GM21619 (cell line): Measurements from ENCODE around the gene IMPG1.
"Not testable (repeated sequence)": the region's sequence is repeated elsewhere in the genome, so short reads cannot be mapped to it uniquely, and the experiment has no call there.

Experiments
- ATAC-seq: cut with Tn5 transposase; IDR thresholded peaks from one replicate; pipeline ENCODE4 v1.9.1; 2021; ENCODE audit not compliant: unreplicated experiment

The IMPG1 gene

GRCh38 chr6:75947935-75948334 is 124.5 kb downstream of the IMPG1 start:
- ATAC-seq = no peak

GRCh38 chr6:75946146-75946831 is 126.2 kb downstream of the IMPG1 start:
- peak; percentile 53 for ATAC-seq

- no peak for ATAC-seq
Observed at GRCh38 chr6:75943381-75943780, 129.1 kb downstream of the IMPG1 start.

- ATAC-seq = no peak
Observed at GRCh38 chr6:75941509-75941908, 131.0 kb downstream of the IMPG1 start.

GRCh38 chr6:75940564-75940963 is 131.9 kb downstream of the IMPG1 start:
- ATAC-seq = no peak

GRCh38 chr6:75937846-75938245 is 134.6 kb downstream of the IMPG1 start:
- ATAC-seq = no peak

GRCh38 chr6:75936682-75937081 is 135.8 kb downstream of the IMPG1 start:
- ATAC-seq = no peak

GRCh38 chr6:75935473-75935793 is 137.0 kb downstream of the IMPG1 start:
- peak; percentile 1 for ATAC-seq

- ATAC-seq = peak; percentile 70
Observed at GRCh38 chr6:75934643-75935472, 137.6 kb downstream of the IMPG1 start.

- ATAC-seq = no peak
Observed at GRCh38 chr6:75933387-75933975, 139.0 kb downstream of the IMPG1 start.

GRCh38 chr6:75932067-75932466 is 140.4 kb downstream of the IMPG1 start:
- ATAC-seq = no peak

GRCh38 chr6:75931011-75931680 is 141.3 kb downstream of the IMPG1 start:
- no peak for ATAC-seq

GRCh38 chr6:75926293-75927168 is 145.9 kb downstream of the IMPG1 start:
- ATAC-seq = no peak

GRCh38 chr6:75922226-75922625 is 150.2 kb downstream of the IMPG1 start:
- no peak for ATAC-seq

- ATAC-seq = no peak
Observed at GRCh38 chr6:75913040-75913439, 159.4 kb downstream of the IMPG1 start.

- peak; percentile 57 for ATAC-seq
Observed at GRCh38 chr6:75907444-75907843, 165.0 kb downstream of the IMPG1 start.

GRCh38 chr6:75906871-75907270 is 165.6 kb downstream of the IMPG1 start:
- no peak for ATAC-seq

GRCh38 chr6:75905129-75905528 is 167.3 kb downstream of the IMPG1 start:
- not testable (repeated sequence) for ATAC-seq

GRCh38 chr6:75900216-75900615 is 172.2 kb downstream of the IMPG1 start:
- ATAC-seq = not testable (repeated sequence)

GRCh38 chr6:75896526-75896925 is 175.9 kb downstream of the IMPG1 start:
- no peak for ATAC-seq

GRCh38 chr6:75893776-75894152 is 178.7 kb downstream of the IMPG1 start:
- ATAC-seq = no peak
